ENCODE data around the gene TMEFF2. TPM values are rescaled to one million over a fixed set of nuclear protein-coding genes. Genes with fewer than 3 reads are reported as not detected.

The TMEFF2 gene
- total and polyA plus RNA-seq, 12 donors = 0.16 to 2.7 (median 0.58) TPM; not detected in 2

GRCh38 chr2:191976436-191976835 lies 218.3 kb downstream of the TMEFF2 start:
- no peak for TF ChIP-seq CTCF (IDR thresholded peaks at IDR 0.05)
- Histone ChIP-seq H3K4me3 (no peak overlapping the region), H3K36me3 (replicated peaks in 1 of 2) (no peaks in the 10 kb centered on the region), H3K9me3 (replicated peaks in 1 of 3) (no peaks in the 10 kb centered on the region), H3K27ac (no peak overlapping the region), H3K4me1 (replicated peaks in 1 of 2) (no peaks in the 10 kb centered on the region), H3K27me3 (no peaks in the 10 kb centered on the region)
- no peak for DNase-seq
- intact Hi-C loops (cut with DNase I) = no loop called here
- WGBS, 4 donors = 47 to 63% (median 59%) methylated on average over 3 of the region's 3 CpGs

- DNase-seq = no peak
- H3K27me3 ChIP-seq = no peaks in the 10 kb centered on the region
- no peak for TF ChIP-seq POLR2A (IDR thresholded peaks at IDR 0.05)
- no peak for TF ChIP-seq CTCF (IDR thresholded peaks at IDR 0.05)
- no peaks in the 10 kb centered on the region for H3K36me3 ChIP-seq (replicated peaks in 1 of 2)
- no peaks in the 10 kb centered on the region for H3K4me1 ChIP-seq (replicated peaks in 1 of 2)
- no peak overlapping the region for H3K27ac ChIP-seq
- no peaks in the 10 kb centered on the region for H3K9me3 ChIP-seq (replicated peaks in 1 of 3)
- no peak overlapping the region for H3K4me3 ChIP-seq
- intact Hi-C loops (cut with DNase I) = no loop called here
Observed at GRCh38 chr2:191974676-191975075, 220.1 kb downstream of the TMEFF2 start.

- H3K27ac ChIP-seq = no peak overlapping the region
- H3K9me3 ChIP-seq (replicated peaks in 1 of 3) = no peaks in the 10 kb centered on the region
- 72 to 86% (median 80%) methylated on average over 2 of the region's 2 CpGs for WGBS, 4 donors
- DNase-seq = no peak
- no peaks in the 10 kb centered on the region for H3K4me1 ChIP-seq (replicated peaks in 1 of 2)
- intact Hi-C loops (cut with DNase I) = no loop called here
- no peak overlapping the region for H3K4me3 ChIP-seq
- H3K27me3 ChIP-seq = no peaks in the 10 kb centered on the region
- no peaks in the 10 kb centered on the region for H3K36me3 ChIP-seq (replicated peaks in 1 of 2)
- TF ChIP-seq POLR2A (IDR thresholded peaks at IDR 0.05) (no peak), CTCF (IDR thresholded peaks at IDR 0.05) (no peak)
Observed at GRCh38 chr2:191970867-191971266, 223.9 kb downstream of the TMEFF2 start.

GRCh38 chr2:191968120-191968519 lies 226.6 kb downstream of the TMEFF2 start:
- H3K4me1 ChIP-seq (replicated peaks in 1 of 2) = no peaks in the 10 kb centered on the region
- no peak for DNase-seq
- H3K36me3 ChIP-seq (replicated peaks in 1 of 2) = no peaks in the 10 kb centered on the region
- H3K9me3 ChIP-seq (replicated peaks in 1 of 3) = no peaks in the 10 kb centered on the region
- 87 to 94% (median 91%) methylated on average over 2 of the region's 2 CpGs for WGBS, 4 donors
- no peaks in the 10 kb centered on the region for H3K27me3 ChIP-seq
- TF ChIP-seq CTCF (IDR thresholded peaks at IDR 0.05) = no peak
- no peak for TF ChIP-seq POLR2A (IDR thresholded peaks at IDR 0.05)
- no peak overlapping the region for H3K4me3 ChIP-seq
- no peak overlapping the region for H3K27ac ChIP-seq
- intact Hi-C loops (cut with DNase I) = no loop called here
